ENCODE measurements around the gene ELL. TPM values are rescaled to one million over a fixed set of nuclear protein-coding genes. Genes with fewer than 3 reads are reported as not detected.

ELL gene
- total and polyA plus RNA-seq, 9 of the 15 experiments (the other 6 are each of a cell fraction or from before 2014, with no cell fraction given) = 0.24 to 22.5 (median 4.1) TPM

- TF ChIP-seq GTF2E2 (tag; IDR thresholded peaks at IDR 0.05) (no peak), ZNF184 (CRISPR knock-in tag; IDR thresholded peaks at IDR 0.05) (no peak), RFX1 (IDR thresholded peaks at IDR 0.05) (no peak), SMARCC2 (IDR thresholded peaks at IDR 0.05; ENCODE audit: low read depth) (no peak), ZNF23 (CRISPR knock-in tag; IDR thresholded peaks at IDR 0.05) (no peak), HMG20A (CRISPR knock-in tag; conservative IDR thresholded peaks at IDR 0.05) (no peak), ZNF655 (CRISPR knock-in tag; IDR thresholded peaks at IDR 0.05) (no peak), ZNF143 (CRISPR knock-in tag; IDR thresholded peaks at IDR 0.05) (0 out of 2 replicates have a peak, but pooled peaks have one; percentile 28), ZNF431 (CRISPR knock-in tag; IDR thresholded peaks at IDR 0.05) (no peak), BCLAF1 (IDR thresholded peaks at IDR 0.05; ENCODE audit: borderline replicate concordance in 1 of 2, control insufficient read depth in 1 of 2, low read depth in 2 of 2, low read length in 1 of 2) (no peak), ZFP1 (CRISPR knock-in tag; IDR thresholded peaks at IDR 0.05) (no peak), ETS1 (conservative IDR thresholded peaks at IDR 0.05; ENCODE audit: control insufficient read depth, low read depth, low read length) (0 out of 2 replicates have a peak, but pooled peaks have one; percentile 11), GTF2A2 (tag; IDR thresholded peaks at IDR 0.05) (no peak), CBX5 (IDR thresholded peaks at IDR 0.05; ENCODE audit: borderline replicate concordance, low read depth) (no peak), CREB3 (tag; conservative IDR thresholded peaks at IDR 0.05; ENCODE audit: low read depth) (no peak), KLF10 (CRISPR knock-in tag; IDR thresholded peaks at IDR 0.05) (no peak), YBX1 (IDR thresholded peaks at IDR 0.05) (no peak)
Observed at GRCh38 chr19:18435842-18436670, 85.8 kb downstream of the ELL start (continued).
